OCI-LY3 (cell line): ENCODE measurements around the gene DOCK6.

Experiments used
- EZH2phosphoT487 ChIP-seq: fragments of 200-600 bp; shearing (Covaris generic); IDR thresholded peaks from 2 replicates; pipeline ENCODE4 v1.6.1; 2018; ENCODE audit warnings: antibody characterized with exemption, mixed run types, low read depth
- TF ChIP-seq, protein P1 (sequence below): fragments of 200-600, 300-600 bp; sonication (generic); IDR thresholded peaks from 2 replicates; pipeline ENCODE4 v1.5.1; 2014; ENCODE audit warnings: antibody characterized with exemption, low read length, low read depth

DNA sequence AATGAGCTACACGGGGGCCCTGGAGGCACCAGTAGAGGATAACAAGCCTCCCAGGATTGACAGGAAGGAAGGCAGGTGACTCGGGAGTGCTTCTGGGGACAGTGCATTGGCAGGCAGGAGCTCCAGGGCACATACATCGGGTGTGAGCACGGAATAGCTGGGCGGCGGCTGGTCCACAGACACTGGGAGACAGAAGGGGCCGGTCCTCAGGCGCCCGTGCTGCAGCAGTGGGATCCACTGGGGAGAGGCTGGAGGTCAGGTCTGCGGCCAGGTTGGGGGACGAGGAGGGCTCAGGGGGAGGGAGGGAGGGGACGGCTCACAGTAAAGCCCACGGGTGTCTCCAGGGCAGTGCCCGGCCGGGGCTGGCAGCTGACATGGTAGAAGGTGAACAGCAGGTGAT is 25.0 kb downstream of the DOCK6 start:
- TF ChIP-seq, protein P1, sequence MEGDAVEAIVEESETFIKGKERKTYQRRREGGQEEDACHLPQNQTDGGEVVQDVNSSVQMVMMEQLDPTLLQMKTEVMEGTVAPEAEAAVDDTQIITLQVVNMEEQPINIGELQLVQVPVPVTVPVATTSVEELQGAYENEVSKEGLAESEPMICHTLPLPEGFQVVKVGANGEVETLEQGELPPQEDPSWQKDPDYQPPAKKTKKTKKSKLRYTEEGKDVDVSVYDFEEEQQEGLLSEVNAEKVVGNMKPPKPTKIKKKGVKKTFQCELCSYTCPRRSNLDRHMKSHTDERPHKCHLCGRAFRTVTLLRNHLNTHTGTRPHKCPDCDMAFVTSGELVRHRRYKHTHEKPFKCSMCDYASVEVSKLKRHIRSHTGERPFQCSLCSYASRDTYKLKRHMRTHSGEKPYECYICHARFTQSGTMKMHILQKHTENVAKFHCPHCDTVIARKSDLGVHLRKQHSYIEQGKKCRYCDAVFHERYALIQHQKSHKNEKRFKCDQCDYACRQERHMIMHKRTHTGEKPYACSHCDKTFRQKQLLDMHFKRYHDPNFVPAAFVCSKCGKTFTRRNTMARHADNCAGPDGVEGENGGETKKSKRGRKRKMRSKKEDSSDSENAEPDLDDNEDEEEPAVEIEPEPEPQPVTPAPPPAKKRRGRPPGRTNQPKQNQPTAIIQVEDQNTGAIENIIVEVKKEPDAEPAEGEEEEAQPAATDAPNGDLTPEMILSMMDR = no peak
- no peak for TF ChIP-seq EZH2phosphoT487
